Activated naive CD8-positive, alpha-beta T cell (primary cell): ENCODE measurements around the gene CPEB3.
"Not testable (repeated sequence)": the region's sequence is repeated elsewhere in the genome, so short reads cannot be mapped to it uniquely, and the experiment has no call there.

Experiments used
- H3K27ac Mint-ChIP-seq: one replicate; pipeline ENCODE4 v1.8.0; 2021; ENCODE audit warnings: mixed read lengths
- H3K27me3 Mint-ChIP-seq: one replicate; pipeline ENCODE4 v1.8.0; 2021; ENCODE audit warnings: mixed read lengths
- H3K36me3 Mint-ChIP-seq: one replicate; pipeline ENCODE4 v1.8.0; 2021; ENCODE audit warnings: mixed read lengths
- H3K4me1 Mint-ChIP-seq: one replicate; pipeline ENCODE4 v1.8.0; 2021; ENCODE audit warnings: low read depth, mixed read lengths
- H3K4me3 Mint-ChIP-seq: one replicate; pipeline ENCODE4 v1.8.0; 2021; ENCODE audit warnings: mild to moderate bottlenecking, mixed read lengths
- H3K9me3 Mint-ChIP-seq: one replicate; pipeline ENCODE4 v1.8.0; 2021; ENCODE audit warnings: low read depth, mixed read lengths

CPEB3 gene

GRCh38 chr10:92045641-92046106, 245.2 kb downstream of the CPEB3 start:
- no peaks in the 10 kb centered on the region for H3K9me3 Mint-ChIP-seq
- H3K4me3 Mint-ChIP-seq: no peak overlapping the region
- H3K27me3 Mint-ChIP-seq: no peaks in the 10 kb centered on the region
- peaks cover 2% of the 10 kb centered on the region for H3K36me3 Mint-ChIP-seq
- peaks cover 16% of the 10 kb centered on the region for H3K4me1 Mint-ChIP-seq
- no peak overlapping the region for H3K27ac Mint-ChIP-seq

GRCh38 chr10:92042541-92042940, 248.3 kb downstream of the CPEB3 start:
- Mint-ChIP-seq H3K9me3 (no peaks in the 10 kb centered on the region), H3K4me3 (no peak overlapping the region), H3K4me1 (peaks cover 6% of the 10 kb centered on the region), H3K36me3 (peaks cover 3% of the 10 kb centered on the region), H3K27me3 (no peaks in the 10 kb centered on the region), H3K27ac (no peak overlapping the region)

GRCh38 chr10:92038949-92039348, 251.9 kb downstream of the CPEB3 start:
- H3K4me3 Mint-ChIP-seq: no peak overlapping the region
- peaks cover 15% of the 10 kb centered on the region for H3K36me3 Mint-ChIP-seq
- H3K4me1 Mint-ChIP-seq: no peaks in the 10 kb centered on the region
- no peaks in the 10 kb centered on the region for H3K9me3 Mint-ChIP-seq
- no peaks in the 10 kb centered on the region for H3K27me3 Mint-ChIP-seq
- H3K27ac Mint-ChIP-seq: no peak overlapping the region

GRCh38 chr10:92033070-92033469, 257.8 kb downstream of the CPEB3 start:
- not testable (repeated sequence) for H3K4me3 Mint-ChIP-seq, H3K27ac Mint-ChIP-seq, H3K4me1 Mint-ChIP-seq, H3K27me3 Mint-ChIP-seq, H3K9me3 Mint-ChIP-seq
- peaks cover 33% of the 10 kb centered on the region for H3K36me3 Mint-ChIP-seq

GRCh38 chr10:92031580-92031979, 259.3 kb downstream of the CPEB3 start:
- Mint-ChIP-seq H3K27me3 (no peaks in the 10 kb centered on the region), H3K9me3 (no peaks in the 10 kb centered on the region), H3K36me3 (peaks cover 35% of the 10 kb centered on the region), H3K4me1 (no peaks in the 10 kb centered on the region), H3K27ac (no peak overlapping the region), H3K4me3 (no peak overlapping the region)

GRCh38 chr10:92027141-92027540, 263.7 kb downstream of the CPEB3 start:
- no peaks in the 10 kb centered on the region for H3K4me1 Mint-ChIP-seq
- no peak overlapping the region for H3K27ac Mint-ChIP-seq
- H3K27me3 Mint-ChIP-seq: no peaks in the 10 kb centered on the region

GRCh38 chr10:92025340-92025739, 265.5 kb downstream of the CPEB3 start:
- H3K27ac Mint-ChIP-seq, H3K4me1 Mint-ChIP-seq, H3K9me3 Mint-ChIP-seq, H3K4me3 Mint-ChIP-seq, H3K27me3 Mint-ChIP-seq: not testable (repeated sequence)
- peaks cover 17% of the 10 kb centered on the region for H3K36me3 Mint-ChIP-seq

More at GRCh38 chr10:92027141-92027540, 263.7 kb downstream of the CPEB3 start:
- Mint-ChIP-seq H3K9me3 (no peaks in the 10 kb centered on the region), H3K4me3 (no peak overlapping the region), H3K36me3 (peaks cover 17% of the 10 kb centered on the region)

GRCh38 chr10:92024700-92025099, 266.2 kb downstream of the CPEB3 start:
- peaks cover 17% of the 10 kb centered on the region for H3K36me3 Mint-ChIP-seq
- H3K4me3 Mint-ChIP-seq: no peak overlapping the region
- H3K4me1 Mint-ChIP-seq: no peaks in the 10 kb centered on the region
- no peaks in the 10 kb centered on the region for H3K9me3 Mint-ChIP-seq
- no peak overlapping the region for H3K27ac Mint-ChIP-seq
- no peaks in the 10 kb centered on the region for H3K27me3 Mint-ChIP-seq

- peaks cover 6% of the 10 kb centered on the region for H3K4me1 Mint-ChIP-seq
- peaks cover 34% of the 10 kb centered on the region for H3K36me3 Mint-ChIP-seq
- no peaks in the 10 kb centered on the region for H3K27me3 Mint-ChIP-seq
- no peak overlapping the region for H3K4me3 Mint-ChIP-seq
- H3K9me3 Mint-ChIP-seq: no peaks in the 10 kb centered on the region
- H3K27ac Mint-ChIP-seq: no peak overlapping the region
These were observed 276.3 kb downstream of the CPEB3 start for GRCh38 chr10:92014620-92015019.

- Mint-ChIP-seq H3K27me3 (no peaks in the 10 kb centered on the region), H3K27ac (no peak overlapping the region), H3K36me3 (peaks cover 28% of the 10 kb centered on the region), H3K9me3 (no peaks in the 10 kb centered on the region), H3K4me1 (peaks cover 10% of the 10 kb centered on the region), H3K4me3 (no peak overlapping the region)
These were observed 279.2 kb downstream of the CPEB3 start for GRCh38 chr10:92011560-92012214.

GRCh38 chr10:92010047-92010735, 280.7 kb downstream of the CPEB3 start:
- Mint-ChIP-seq H3K27me3 (no peaks in the 10 kb centered on the region), H3K36me3 (peaks cover 29% of the 10 kb centered on the region), H3K9me3 (no peaks in the 10 kb centered on the region), H3K4me1 (peaks cover 10% of the 10 kb centered on the region), H3K27ac (no peak overlapping the region), H3K4me3 (no peak overlapping the region)

- H3K36me3 Mint-ChIP-seq: peaks cover 34% of the 10 kb centered on the region
- no peak overlapping the region for H3K27ac Mint-ChIP-seq
- no peaks in the 10 kb centered on the region for H3K27me3 Mint-ChIP-seq
- peaks cover 10% of the 10 kb centered on the region for H3K4me1 Mint-ChIP-seq
- H3K9me3 Mint-ChIP-seq: no peaks in the 10 kb centered on the region
- no peak overlapping the region for H3K4me3 Mint-ChIP-seq
These were observed 281.4 kb downstream of the CPEB3 start for GRCh38 chr10:92009445-92009844.

GRCh38 chr10:92005978-92006377, 284.9 kb downstream of the CPEB3 start:
- H3K27me3 Mint-ChIP-seq: no peaks in the 10 kb centered on the region
- peaks cover 39% of the 10 kb centered on the region for H3K36me3 Mint-ChIP-seq
- no peak overlapping the region for H3K27ac Mint-ChIP-seq
- peaks cover 5% of the 10 kb centered on the region for H3K4me1 Mint-ChIP-seq
- H3K4me3 Mint-ChIP-seq: no peak overlapping the region
- peaks cover 1% of the 10 kb centered on the region for H3K9me3 Mint-ChIP-seq

GRCh38 chr10:92003258-92003657, 287.6 kb downstream of the CPEB3 start:
- Mint-ChIP-seq H3K27ac (no peak overlapping the region), H3K36me3 (peaks cover 43% of the 10 kb centered on the region), H3K4me3 (no peak overlapping the region), H3K9me3 (peaks cover 4% of the 10 kb centered on the region), H3K27me3 (no peaks in the 10 kb centered on the region), H3K4me1 (peaks cover 2% of the 10 kb centered on the region)

GRCh38 chr10:92001995-92002394, 288.9 kb downstream of the CPEB3 start:
- no peaks in the 10 kb centered on the region for H3K27me3 Mint-ChIP-seq
- H3K9me3 Mint-ChIP-seq: peaks cover 4% of the 10 kb centered on the region
- peaks cover 50% of the 10 kb centered on the region for H3K36me3 Mint-ChIP-seq
- H3K4me3 Mint-ChIP-seq: no peak overlapping the region
- H3K4me1 Mint-ChIP-seq: no peaks in the 10 kb centered on the region
- H3K27ac Mint-ChIP-seq: no peak overlapping the region

- Mint-ChIP-seq H3K4me3 (no peak overlapping the region), H3K36me3 (peaks cover 50% of the 10 kb centered on the region), H3K4me1 (no peaks in the 10 kb centered on the region), H3K27me3 (no peaks in the 10 kb centered on the region), H3K9me3 (peaks cover 4% of the 10 kb centered on the region), H3K27ac (no peak overlapping the region)
These were observed 289.3 kb downstream of the CPEB3 start for GRCh38 chr10:92001581-92001980.
